Uterus (tissue), 4 donors: ENCODE results near the gene PIP. TPM values are rescaled to one million over a fixed set of nuclear protein-coding genes. Genes with fewer than 3 reads are reported as not detected.

Source experiments
- DNase-seq, 2 donors: peaks; one replicate each; pipeline ENCODE4 v3.0.0-alpha.2; 2019 to 2020
- H3K27ac ChIP-seq, 2 donors: fragments of 200-600 bp; sonication (generic); 1 replicate in 1 of 2; 2 replicates in 1 of 2; pipeline ENCODE4 v1.5.1; 2016 to 2018
- H3K27me3 ChIP-seq, 2 donors: fragments of 200-600 bp; sonication (generic); one replicate each; pipeline ENCODE4 v1.5.1; 2018 to 2019; ENCODE audit warnings: control low read depth in 1 of 2
- H3K36me3 ChIP-seq, 2 donors: fragments of 200-600 bp; sonication (generic); one replicate each; pipeline ENCODE4 v1.5.1; 2019; ENCODE audit warnings: control low read depth in 1 of 2
- H3K4me1 ChIP-seq, 2 donors: fragments of 200-600 bp; sonication (generic); one replicate each; pipeline ENCODE4 v1.5.1; 2018 to 2019; ENCODE audit warnings: control low read depth in 1 of 2
- H3K4me3 ChIP-seq, 2 donors: fragments of 200-600 bp; sonication (generic); 1 replicate in 1 of 2; 2 replicates in 1 of 2; pipeline ENCODE4 v1.5.1; 2018 to 2019; ENCODE audit warnings: mild to moderate bottlenecking in 1 of 2
- H3K9me3 ChIP-seq, 2 donors: fragments of 200-600 bp; sonication (generic); one replicate each; pipeline ENCODE4 v1.5.1; 2019; ENCODE audit warnings: control low read depth in 1 of 2
- CTCF ChIP-seq, 4 experiments: fragments of 200-600 bp in 2 of 4; fragments of 450-650 bp in 2 of 4; sonication (generic) in 2 of 4; IDR thresholded peaks; one replicate each; pipeline ENCODE4 v1.5.1; 2016 to 2019; ENCODE audit warnings: antibody characterized with exemption in 4 of 4, mild to moderate bottlenecking in 2 of 4, moderate library complexity in 1 of 4
- POLR2A ChIP-seq, 2 donors: fragments of 450-650 bp; IDR thresholded peaks; one replicate each; pipeline ENCODE4 v1.6.1; 2016; ENCODE audit warnings: antibody characterized with exemption in 2 of 2, mild to moderate bottlenecking in 1 of 2, moderate library complexity in 1 of 2
- intact Hi-C: fragments of 100-400 bp; cut with DNase I; formaldehyde crosslinking; loops from one replicate; pipeline ENCODE4 v1.15.1; 2023; ENCODE audit warnings: low total_unique reads
- total RNA-seq, 4 donors: library from RNA; depleted of rRNA in 3 of 4; stranded (reverse); fragments of >200 nt in 3 of 4; gene quantifications; one replicate each; pipeline versions ENCODE4 v1.1.0 to v1.2.4, GENCODE V29; 2014 to 2023
- donor health status: DM: yes; HTN: yes; CAD: no.

Gene PIP
- total RNA-seq, 4 donors from 2014 or later, result not detected

DNA sequence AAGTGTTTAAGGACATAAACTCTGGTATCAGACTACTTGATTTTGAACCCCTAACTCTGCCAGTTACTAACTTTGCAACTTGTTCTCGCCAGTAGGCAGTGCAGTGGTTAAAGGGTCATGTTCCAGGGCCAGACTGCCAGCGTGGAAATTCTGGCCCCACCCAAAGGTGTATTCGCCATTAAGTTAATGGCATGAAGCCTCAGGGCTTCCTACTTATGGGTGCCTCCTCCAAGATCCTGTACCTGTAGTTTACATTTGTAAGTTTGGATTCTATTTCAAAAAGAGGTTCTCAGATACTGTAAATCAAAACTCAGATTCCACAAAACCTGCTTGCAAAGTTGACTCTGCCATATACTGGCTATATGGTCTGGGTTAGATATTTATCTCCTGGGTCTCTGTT, 2.8 kb upstream of the PIP start:
- intact Hi-C loops, result no loop called here
- no peak for DNase-seq
- TF ChIP-seq POLR2A (IDR thresholded peaks at IDR 0.05) (no peak), CTCF (IDR thresholded peaks at IDR 0.05) (no peak)
- no peaks in the 10 kb centered on the region for H3K36me3 ChIP-seq
- no peaks in the 10 kb centered on the region for H3K4me1 ChIP-seq
- no peak overlapping the region for H3K4me3 ChIP-seq
- H3K27me3 ChIP-seq, result no peaks in the 10 kb centered on the region
- H3K27ac ChIP-seq, result no peak overlapping the region
- H3K9me3 ChIP-seq, result no peaks in the 10 kb centered on the region

GRCh38 chr7:143129477-143129876, 2.4 kb upstream of the PIP start:
- no peak for DNase-seq
- Histone ChIP-seq H3K36me3 (no peaks in the 10 kb centered on the region), H3K27me3 (no peaks in the 10 kb centered on the region), H3K27ac (no peak overlapping the region), H3K9me3 (no peaks in the 10 kb centered on the region), H3K4me1 (no peaks in the 10 kb centered on the region), H3K4me3 (no peak overlapping the region)
- TF ChIP-seq CTCF (IDR thresholded peaks at IDR 0.05) (no peak), POLR2A (IDR thresholded peaks at IDR 0.05) (no peak)
- intact Hi-C loops, result no loop called here

DNA sequence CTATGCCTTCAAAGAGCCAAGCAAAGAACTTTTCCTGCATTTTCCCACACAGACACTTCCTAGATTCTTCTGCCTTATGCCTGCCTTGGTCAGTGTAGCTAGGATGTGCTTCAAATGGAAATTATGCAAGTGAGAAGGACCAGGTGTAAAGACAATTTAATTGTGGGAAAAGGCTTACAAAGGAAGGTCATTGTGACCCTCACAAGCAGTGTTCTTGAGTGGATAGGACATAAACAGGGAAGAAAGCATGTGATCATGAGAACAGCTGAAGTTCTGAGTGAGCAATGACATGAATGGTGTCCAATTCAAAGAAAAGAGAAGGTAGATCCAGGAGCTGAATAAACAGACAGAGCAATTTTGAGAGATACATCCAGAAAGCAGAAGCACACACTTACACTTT, 1.3 kb upstream of the PIP start:
- DNase-seq, result no peak
- no peaks in the 10 kb centered on the region for H3K27me3 ChIP-seq
- no peaks in the 10 kb centered on the region for H3K36me3 ChIP-seq
- TF ChIP-seq POLR2A (IDR thresholded peaks at IDR 0.05) (no peak), CTCF (IDR thresholded peaks at IDR 0.05) (no peak)
- H3K4me3 ChIP-seq, result no peak overlapping the region
- H3K9me3 ChIP-seq, result no peaks in the 10 kb centered on the region
- intact Hi-C loops, result no loop called here
- no peak overlapping the region for H3K27ac ChIP-seq
- no peaks in the 10 kb centered on the region for H3K4me1 ChIP-seq

DNA sequence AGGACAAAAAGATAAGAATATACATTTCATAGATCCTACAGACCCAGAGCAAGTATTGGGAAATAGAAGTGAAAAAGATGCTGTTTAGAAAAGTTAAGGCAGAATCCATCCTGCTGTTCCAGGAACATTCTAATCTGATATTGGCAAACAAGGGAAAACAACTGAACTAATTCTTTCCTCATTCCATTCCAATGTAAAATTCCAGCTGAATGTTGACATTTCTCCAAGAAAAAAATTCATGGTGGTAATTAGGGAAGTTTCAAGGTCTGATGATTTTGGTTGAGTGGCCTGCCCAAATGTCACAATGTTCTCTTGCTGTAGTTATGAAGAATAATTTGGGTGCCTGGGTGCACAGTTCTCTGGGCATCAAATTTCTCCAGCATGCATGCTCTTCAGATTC, 15.2 kb downstream of the PIP start:
- Histone ChIP-seq H3K27ac (no peak overlapping the region), H3K36me3 (no peaks in the 10 kb centered on the region), H3K27me3 (no peaks in the 10 kb centered on the region), H3K4me1 (no peaks in the 10 kb centered on the region), H3K9me3 (no peaks in the 10 kb centered on the region), H3K4me3 (no peak overlapping the region)
- no peak for DNase-seq
- intact Hi-C loops, result no loop called here
- TF ChIP-seq CTCF (IDR thresholded peaks at IDR 0.05) (no peak), POLR2A (IDR thresholded peaks at IDR 0.05) (no peak)

DNA sequence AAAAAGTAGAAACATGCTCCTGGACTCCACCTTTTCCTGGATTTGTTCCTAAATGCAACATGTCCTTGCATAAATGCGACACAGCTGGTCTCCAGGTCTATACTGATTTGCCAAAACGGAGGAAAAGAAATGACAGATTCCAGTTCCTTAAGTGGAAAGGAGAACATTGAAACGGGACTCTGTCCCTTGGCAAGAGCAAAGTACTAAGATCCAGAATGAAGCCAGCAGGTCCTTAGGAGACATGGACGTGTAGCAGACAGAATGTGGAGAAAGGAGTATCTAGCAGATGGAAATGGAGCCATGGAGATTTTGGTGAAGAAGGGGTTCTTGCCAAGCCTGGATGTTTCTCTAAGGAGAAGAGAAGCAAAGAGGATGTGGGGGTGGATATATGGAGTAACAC, 16.2 kb downstream of the PIP start:
- H3K4me1 ChIP-seq, result no peaks in the 10 kb centered on the region
- no peak overlapping the region for H3K4me3 ChIP-seq
- no peaks in the 10 kb centered on the region for H3K27me3 ChIP-seq
- intact Hi-C loops, result no loop called here
- H3K9me3 ChIP-seq, result no peaks in the 10 kb centered on the region
- no peaks in the 10 kb centered on the region for H3K36me3 ChIP-seq
- no peak overlapping the region for H3K27ac ChIP-seq
- TF ChIP-seq CTCF (IDR thresholded peaks at IDR 0.05) (no peak), POLR2A (IDR thresholded peaks at IDR 0.05) (no peak)
- DNase-seq, result no peak
